ENCODE measurements around the gene GRK5.

Gene GRK5

DNA sequence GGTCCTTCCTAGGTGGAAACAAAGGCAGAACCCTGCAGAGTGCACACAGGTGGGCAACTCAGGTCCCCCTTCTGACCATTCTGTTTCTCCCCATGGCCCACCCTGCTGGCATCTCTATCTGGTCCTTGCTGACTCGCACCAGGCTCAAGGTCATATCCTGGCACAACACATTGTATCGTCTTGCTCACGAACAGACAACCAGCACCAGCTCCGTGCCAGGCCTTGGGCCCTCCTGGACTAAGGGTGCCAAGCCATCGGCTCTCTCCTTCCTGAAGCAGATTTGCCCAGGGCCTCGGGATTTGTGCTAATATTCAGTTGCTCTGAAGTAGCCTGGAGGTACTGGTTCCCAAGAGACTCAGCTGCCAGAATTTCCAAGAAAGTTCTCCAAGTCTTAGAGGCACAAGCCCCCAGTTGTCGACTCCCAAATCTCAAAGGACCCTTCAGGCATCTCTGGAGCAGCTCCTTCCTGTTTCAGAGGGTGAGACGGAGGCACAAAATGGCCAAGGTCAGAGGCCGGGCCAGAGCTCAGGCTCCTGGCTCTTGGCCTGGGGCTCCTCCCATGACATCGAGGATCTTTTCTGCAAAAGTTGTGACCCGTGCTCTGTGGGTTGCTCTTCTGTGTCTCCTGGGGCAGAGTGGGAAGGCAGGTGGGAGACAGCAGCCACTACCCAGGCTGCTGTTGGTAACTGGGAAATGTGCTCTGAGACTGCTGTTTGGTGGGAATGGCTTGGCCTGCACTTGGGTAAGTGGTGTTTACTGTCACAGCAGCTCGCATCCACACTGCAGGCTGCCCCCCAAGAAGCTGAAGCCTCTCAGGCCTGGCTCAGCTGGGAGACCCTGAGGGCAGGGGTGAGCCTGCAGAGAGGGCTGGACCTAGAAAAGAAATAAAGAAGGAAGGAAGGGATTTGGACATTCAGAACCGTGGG is 213.8 kb downstream of the GRK5 start:
- no peak for DNase-seq (ENCODE audit: low read depth, low spot score)
- ChIA-PET POLR2A (no interaction called here), CTCF (interaction anchor here (0.6 to 22.5 kb wide), 6 partner anchors 8 to 352 kb away, joined by 3 to 354 read pairs (median 10); partner anchors contain the start of gene GRK5)
- H3K4me3 ChIP-seq (ENCODE audit: low read depth, low read length): no peak overlapping the region
- TF ChIP-seq, protein P1, sequence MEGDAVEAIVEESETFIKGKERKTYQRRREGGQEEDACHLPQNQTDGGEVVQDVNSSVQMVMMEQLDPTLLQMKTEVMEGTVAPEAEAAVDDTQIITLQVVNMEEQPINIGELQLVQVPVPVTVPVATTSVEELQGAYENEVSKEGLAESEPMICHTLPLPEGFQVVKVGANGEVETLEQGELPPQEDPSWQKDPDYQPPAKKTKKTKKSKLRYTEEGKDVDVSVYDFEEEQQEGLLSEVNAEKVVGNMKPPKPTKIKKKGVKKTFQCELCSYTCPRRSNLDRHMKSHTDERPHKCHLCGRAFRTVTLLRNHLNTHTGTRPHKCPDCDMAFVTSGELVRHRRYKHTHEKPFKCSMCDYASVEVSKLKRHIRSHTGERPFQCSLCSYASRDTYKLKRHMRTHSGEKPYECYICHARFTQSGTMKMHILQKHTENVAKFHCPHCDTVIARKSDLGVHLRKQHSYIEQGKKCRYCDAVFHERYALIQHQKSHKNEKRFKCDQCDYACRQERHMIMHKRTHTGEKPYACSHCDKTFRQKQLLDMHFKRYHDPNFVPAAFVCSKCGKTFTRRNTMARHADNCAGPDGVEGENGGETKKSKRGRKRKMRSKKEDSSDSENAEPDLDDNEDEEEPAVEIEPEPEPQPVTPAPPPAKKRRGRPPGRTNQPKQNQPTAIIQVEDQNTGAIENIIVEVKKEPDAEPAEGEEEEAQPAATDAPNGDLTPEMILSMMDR (IDR thresholded peaks at IDR 0.05; ENCODE audit: insufficient read depth, low read length, missing control alignments): no peak

DNA sequence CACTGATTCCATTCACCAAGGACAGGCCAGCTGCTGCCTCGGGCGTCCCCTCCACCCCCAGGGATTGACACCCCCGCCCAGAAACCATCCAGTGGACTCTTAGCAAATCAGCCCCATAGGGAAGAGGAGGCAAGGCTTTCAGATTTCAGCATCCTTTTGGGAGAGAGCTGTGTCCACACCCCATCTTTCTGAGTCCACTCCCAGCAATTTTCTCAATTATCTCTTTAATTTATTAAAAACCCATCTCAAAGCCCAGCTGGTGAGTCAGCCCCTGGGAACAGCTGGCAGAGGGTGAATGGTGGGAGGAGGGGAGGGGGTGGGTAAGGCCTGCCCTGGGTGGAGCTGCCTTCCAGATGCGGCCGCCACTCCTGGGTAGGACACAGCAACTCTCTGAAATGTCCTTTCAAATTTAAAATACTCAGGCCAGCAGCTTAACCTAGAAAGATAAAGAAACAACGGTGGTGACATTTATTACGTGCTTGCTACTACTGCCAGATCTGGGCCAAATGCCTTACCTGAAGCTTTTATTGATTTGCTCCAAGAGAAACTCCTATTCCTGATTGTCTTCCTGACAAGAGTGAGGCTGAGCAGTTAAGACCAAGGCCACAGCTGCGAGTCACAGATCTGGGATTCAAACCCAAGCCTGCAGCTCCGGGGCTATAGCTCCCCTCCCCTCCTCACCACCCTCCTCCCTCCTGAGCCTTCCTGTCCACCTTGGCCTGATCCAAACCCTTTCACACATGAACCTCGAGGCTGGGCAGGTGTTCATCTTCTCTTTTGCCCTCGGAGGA is 214.7 kb downstream of the GRK5 start:
- TF ChIP-seq, protein P1 (IDR thresholded peaks at IDR 0.05; ENCODE audit: insufficient read depth, low read length, missing control alignments): no peak
- ChIA-PET POLR2A (no interaction called here), CTCF (interaction anchor here (0.6 to 22.5 kb wide), 7 partner anchors 15 to 353 kb away, joined by 3 to 354 read pairs (median 3); partner anchors contain the start of gene GRK5)
- H3K4me3 ChIP-seq (ENCODE audit: low read depth, low read length): no peak overlapping the region
- DNase-seq (ENCODE audit: low read depth, low spot score): no peak

DNA sequence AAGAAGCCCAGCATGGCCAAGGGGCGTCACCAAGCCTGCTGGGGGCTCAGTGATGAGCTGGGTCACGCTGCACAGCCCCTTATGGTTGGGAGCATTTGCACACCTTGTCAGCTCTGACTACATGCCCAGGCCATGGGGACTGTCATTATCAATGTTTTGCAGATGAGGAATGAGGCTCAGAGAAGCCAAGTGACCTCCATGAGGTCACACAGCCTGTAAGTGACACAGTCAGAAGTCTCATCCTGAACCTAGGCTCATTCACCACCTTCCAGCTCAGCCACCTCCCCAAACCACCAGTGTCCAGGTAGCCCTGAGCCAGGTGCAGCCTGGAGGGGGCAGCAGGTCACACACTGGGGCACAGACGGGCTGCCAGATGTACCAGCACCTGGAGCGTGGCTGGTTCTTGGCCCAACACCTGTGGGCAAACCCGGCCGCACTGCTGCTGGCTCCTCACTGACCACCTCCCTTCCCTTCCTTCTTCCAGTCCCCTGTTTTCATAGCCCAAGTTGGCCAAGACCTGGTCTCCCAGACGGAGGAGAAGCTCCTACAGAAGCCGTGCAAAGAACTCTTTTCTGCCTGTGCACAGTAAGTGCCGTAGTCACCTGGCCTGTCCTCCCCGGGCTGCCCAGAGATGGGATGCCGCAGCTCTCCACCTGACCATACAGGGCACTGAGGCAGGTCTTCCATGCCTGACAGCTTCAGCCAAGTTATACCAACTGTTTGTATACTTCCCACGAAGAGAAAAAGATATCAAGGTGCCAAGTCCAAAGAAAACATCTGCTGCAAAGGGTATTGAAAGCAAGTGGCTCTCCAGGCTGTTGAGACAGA is 215.5 kb downstream of the GRK5 start:
- POLR2A ChIA-PET: no interaction called here
- no peak for DNase-seq (ENCODE audit: low read depth, low spot score)
- H3K4me3 ChIP-seq (ENCODE audit: low read depth, low read length): no peak overlapping the region
- TF ChIP-seq, protein P1 (IDR thresholded peaks at IDR 0.05; ENCODE audit: insufficient read depth, low read length, missing control alignments): no peak
- CTCF ChIA-PET: interaction anchor here (1.2 to 22.5 kb wide), 4 partner anchors 22 to 219 kb away, joined by 3 to 354 read pairs (median 16); partner anchors contain the start of gene GRK5

DNA sequence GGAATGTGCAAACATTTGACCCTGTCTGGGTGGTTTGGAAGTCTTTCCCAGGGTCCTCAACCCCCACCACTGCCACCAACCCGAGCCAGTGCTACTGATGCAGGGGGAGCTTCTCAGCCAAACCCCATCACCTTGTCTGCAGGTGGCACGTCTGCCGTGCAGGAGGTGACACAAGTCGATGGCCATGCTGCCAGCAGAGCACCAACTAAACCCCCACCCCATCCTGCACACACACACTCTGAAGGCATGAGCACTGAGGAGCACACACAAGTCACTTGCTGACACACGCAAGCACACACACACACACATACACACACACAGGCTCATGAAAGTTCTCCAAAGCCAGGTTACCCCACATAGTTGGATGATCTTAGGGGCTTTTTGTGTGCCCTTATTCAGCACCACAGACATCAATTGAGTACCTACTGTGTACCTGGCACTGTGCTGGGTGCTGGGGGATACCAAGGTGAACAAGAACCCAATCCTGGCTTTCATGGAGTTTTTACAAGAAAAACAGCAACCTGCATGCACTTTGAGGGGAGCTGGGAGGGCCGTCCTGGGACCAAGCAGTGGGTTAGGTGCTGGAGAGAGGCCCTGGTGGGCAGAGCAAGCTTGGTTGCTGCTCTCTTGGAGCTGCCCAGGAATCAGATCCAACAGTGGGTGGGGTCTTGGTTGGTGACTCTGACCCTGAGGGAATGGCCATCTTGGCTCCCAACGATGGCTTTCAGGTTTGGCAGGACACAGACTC is 216.3 kb downstream of the GRK5 start:
- TF ChIP-seq, protein P1 (IDR thresholded peaks at IDR 0.05; ENCODE audit: insufficient read depth, low read length, missing control alignments): no peak
- no peak overlapping the region for H3K4me3 ChIP-seq (ENCODE audit: low read depth, low read length)
- DNase-seq (ENCODE audit: low read depth, low spot score): no peak
- ChIA-PET POLR2A (no interaction called here), CTCF (interaction anchor here (1.9 to 22.5 kb wide), 4 partner anchors 8 to 220 kb away, joined by 6 to 354 read pairs (median 18); partner anchors contain the start of gene GRK5)

GRCh38 chr10:119424258-119424975 is 217.0 kb downstream of the GRK5 start:
- DNase-seq (ENCODE audit: low read depth, low spot score): no peak
- CTCF ChIA-PET: interaction anchor here (2.0 to 22.5 kb wide), 3 partner anchors 8 to 221 kb away, joined by 8 to 354 read pairs (median 27); partner anchors contain the start of gene GRK5
- POLR2A ChIA-PET: no interaction called here
- no peak overlapping the region for H3K4me3 ChIP-seq (ENCODE audit: low read depth, low read length)
- TF ChIP-seq, protein P1 (IDR thresholded peaks at IDR 0.05; ENCODE audit: insufficient read depth, low read length, missing control alignments): no peak
